ENCODE measurements around the gene CLEC10A.
"Not testable (repeated sequence)": the region's sequence is repeated elsewhere in the genome, so short reads cannot be mapped to it uniquely, and the experiment has no call there.

CLEC10A gene

GRCh38 chr17:7063518-7064094 lies 16.4 kb downstream of the CLEC10A start:
- no peak for DNase-seq (ENCODE audit: insufficient read length)
- no peak for FAIRE-seq
- TF ChIP-seq POLR2AphosphoS5 (IDR thresholded peaks at IDR 0.05; ENCODE audit: low read depth, low read length) (no peak), POLR2A (IDR thresholded peaks at IDR 0.05; ENCODE audit: low read depth, low read length) (no peak), TAF1 (IDR thresholded peaks at IDR 0.05; ENCODE audit: borderline replicate concordance, low read depth, low read length) (no peak)

GRCh38 chr17:7060165-7060891 lies 19.7 kb downstream of the CLEC10A start:
- no peak for TF ChIP-seq POLR2AphosphoS5 (IDR thresholded peaks at IDR 0.05; ENCODE audit: low read depth, low read length)
- no peak for TF ChIP-seq POLR2A (IDR thresholded peaks at IDR 0.05; ENCODE audit: low read depth, low read length)
- no peak for TF ChIP-seq TAF1 (IDR thresholded peaks at IDR 0.05; ENCODE audit: borderline replicate concordance, low read depth, low read length)
- DNase-seq (ENCODE audit: insufficient read length): no peak
- FAIRE-seq: no peak

- TF ChIP-seq TAF1 (IDR thresholded peaks at IDR 0.05; ENCODE audit: borderline replicate concordance, low read depth, low read length): no peak
- FAIRE-seq: no peak
- DNase-seq (ENCODE audit: insufficient read length): no peak
Observed at GRCh38 chr17:7058831-7059447, 21.1 kb downstream of the CLEC10A start.

- DNase-seq (ENCODE audit: insufficient read length) (no peak), FAIRE-seq (no peak)
- TF ChIP-seq POLR2AphosphoS5 (IDR thresholded peaks at IDR 0.05; ENCODE audit: low read depth, low read length) (no peak), POLR2A (IDR thresholded peaks at IDR 0.05; ENCODE audit: low read depth, low read length) (no peak), TAF1 (IDR thresholded peaks at IDR 0.05; ENCODE audit: borderline replicate concordance, low read depth, low read length) (no peak)
Observed at GRCh38 chr17:7056386-7056785, 23.7 kb downstream of the CLEC10A start.

GRCh38 chr17:7050583-7050982 lies 29.5 kb downstream of the CLEC10A start:
- not testable (repeated sequence) for FAIRE-seq; DNase-seq (ENCODE audit: insufficient read length)

GRCh38 chr17:7048968-7049367 lies 31.1 kb downstream of the CLEC10A start:
- TF ChIP-seq POLR2AphosphoS5 (IDR thresholded peaks at IDR 0.05; ENCODE audit: low read depth, low read length) (no peak), TAF1 (IDR thresholded peaks at IDR 0.05; ENCODE audit: borderline replicate concordance, low read depth, low read length) (no peak), POLR2A (IDR thresholded peaks at IDR 0.05; ENCODE audit: low read depth, low read length) (no peak)
- FAIRE-seq: no peak
- no peak for DNase-seq (ENCODE audit: insufficient read length)

GRCh38 chr17:7047566-7047965 lies 32.5 kb downstream of the CLEC10A start:
- FAIRE-seq: no peak
- no peak for DNase-seq (ENCODE audit: insufficient read length)
- TF ChIP-seq TAF1 (IDR thresholded peaks at IDR 0.05; ENCODE audit: borderline replicate concordance, low read depth, low read length) (no peak), POLR2A (IDR thresholded peaks at IDR 0.05; ENCODE audit: low read depth, low read length) (no peak), POLR2AphosphoS5 (IDR thresholded peaks at IDR 0.05; ENCODE audit: low read depth, low read length) (no peak)

- not testable (repeated sequence) for DNase-seq (ENCODE audit: insufficient read length)
- peak; percentile 85 for FAIRE-seq
Observed at GRCh38 chr17:7046725-7047397, 33.2 kb downstream of the CLEC10A start.

GRCh38 chr17:7046127-7046724 lies 33.8 kb downstream of the CLEC10A start:
- TF ChIP-seq TAF1 (IDR thresholded peaks at IDR 0.05; ENCODE audit: borderline replicate concordance, low read depth, low read length): no peak
- no peak for TF ChIP-seq POLR2A (IDR thresholded peaks at IDR 0.05; ENCODE audit: low read depth, low read length)
- TF ChIP-seq POLR2AphosphoS5 (IDR thresholded peaks at IDR 0.05; ENCODE audit: low read depth, low read length): no peak
- DNase-seq (ENCODE audit: insufficient read length): no peak
- no peak for FAIRE-seq

GRCh38 chr17:7045492-7046126 lies 34.4 kb downstream of the CLEC10A start:
- TF ChIP-seq POLR2A (IDR thresholded peaks at IDR 0.05; ENCODE audit: low read depth, low read length) (no peak), POLR2AphosphoS5 (IDR thresholded peaks at IDR 0.05; ENCODE audit: low read depth, low read length) (no peak), TAF1 (IDR thresholded peaks at IDR 0.05; ENCODE audit: borderline replicate concordance, low read depth, low read length) (no peak)
- FAIRE-seq (peak; percentile 68), DNase-seq (ENCODE audit: insufficient read length) (no peak)

- TF ChIP-seq POLR2A (IDR thresholded peaks at IDR 0.05; ENCODE audit: low read depth, low read length): no peak
- no peak for TF ChIP-seq TAF1 (IDR thresholded peaks at IDR 0.05; ENCODE audit: borderline replicate concordance, low read depth, low read length)
- no peak for TF ChIP-seq POLR2AphosphoS5 (IDR thresholded peaks at IDR 0.05; ENCODE audit: low read depth, low read length)
- DNase-seq (ENCODE audit: insufficient read length): no peak
- no peak for FAIRE-seq
Observed at GRCh38 chr17:7043497-7044198, 36.4 kb downstream of the CLEC10A start, which contains the start of gene SLC16A11. Gene SLC16A11 (minus strand): TSS chr17:7044092. CDS start chr17:7043513, 579 bp downstream.
